Heart left ventricle (tissue), 13 donors: ENCODE measurements around the gene S100G.

Experiments used
- POLR2A ChIP-seq, 2 donors: fragments of 450-650 bp; IDR thresholded peaks; one replicate each; pipeline ENCODE4 v1.6.1; 2017; ENCODE audit warnings: antibody characterized with exemption in 2 of 2, mild to moderate bottlenecking in 2 of 2, moderate library complexity in 2 of 2
- TF ChIP-seq, protein P1 (sequence below), 12 donors: fragments of 200-600 bp; sonication (generic) in 4 of 12; IDR thresholded peaks; one replicate each; pipeline versions ENCODE4 v1.5.0 to v1.8.0; 2018 to 2022; ENCODE audit warnings: antibody characterized with exemption in 12 of 12, mild to moderate bottlenecking in 5 of 12
- donor health status: ischemic (EF 13 %, LVEDD 7.1; RV severe dilation, severe dysfunction).
- donor health status: DM: no; HTN: yes; CAD: no.
- donor health status: DM: no; HTN: no; CAD: no.
- donor health status: ischemic (EF 25% LVEDD 6.9; RV normal size, moderate dysfunction).
- donor health status: ischemic (EF 25% LVEDD 5.7; RV mildly dilated, moderate dysfunction).
- donor health status: ischemic (EF 35%, LVEDD 5.7; RV mildly dilated, moderate dysfunction).
- donor health status: nonischemic (EF 11% LVEDD 7.7; RV severe dilation, severe dysfunction).
- donor health status: DM: yes; HTN: yes; CAD: no.
- donor health status: PGD.
- donor health status: ischemic (EF 29% LVEDD 5.4; RV normal size, mild dysfunction).
- donor health status: nonischemic (EF 23%, LVEDD 6.1; RV moderate dilation, normal function).

DNA sequence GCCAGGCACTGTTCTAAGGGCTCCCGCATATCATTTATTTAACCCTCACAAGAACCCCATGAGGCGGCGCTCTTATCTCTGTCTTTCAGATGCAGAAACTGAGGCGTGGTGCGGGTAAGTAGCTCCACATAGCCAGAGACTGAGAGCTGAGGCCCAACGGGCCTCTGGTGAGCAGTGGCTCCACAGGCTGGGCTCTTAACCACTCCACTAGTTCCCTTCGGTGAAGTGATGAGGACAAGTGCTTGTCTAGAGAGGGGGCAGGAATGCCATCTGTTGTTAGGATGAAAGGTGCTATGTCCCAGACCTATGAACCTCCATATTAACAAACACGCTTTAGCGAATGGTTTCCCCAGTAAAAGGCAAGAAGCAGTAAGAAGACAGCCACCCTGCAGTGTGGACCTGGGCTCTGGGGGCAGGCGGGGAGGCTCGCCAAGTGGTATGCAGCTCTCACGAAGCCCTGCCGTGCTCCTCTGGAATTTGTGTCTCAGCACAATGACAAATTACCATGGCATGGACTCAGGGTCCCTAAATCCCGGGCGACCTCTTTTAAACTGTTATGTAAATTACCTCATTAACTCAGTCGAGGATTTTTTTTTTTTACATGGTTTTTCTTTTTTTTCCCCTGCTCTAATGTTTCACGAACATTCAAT, 20.9 kb upstream of the S100G start:
- TF ChIP-seq, protein P1, sequence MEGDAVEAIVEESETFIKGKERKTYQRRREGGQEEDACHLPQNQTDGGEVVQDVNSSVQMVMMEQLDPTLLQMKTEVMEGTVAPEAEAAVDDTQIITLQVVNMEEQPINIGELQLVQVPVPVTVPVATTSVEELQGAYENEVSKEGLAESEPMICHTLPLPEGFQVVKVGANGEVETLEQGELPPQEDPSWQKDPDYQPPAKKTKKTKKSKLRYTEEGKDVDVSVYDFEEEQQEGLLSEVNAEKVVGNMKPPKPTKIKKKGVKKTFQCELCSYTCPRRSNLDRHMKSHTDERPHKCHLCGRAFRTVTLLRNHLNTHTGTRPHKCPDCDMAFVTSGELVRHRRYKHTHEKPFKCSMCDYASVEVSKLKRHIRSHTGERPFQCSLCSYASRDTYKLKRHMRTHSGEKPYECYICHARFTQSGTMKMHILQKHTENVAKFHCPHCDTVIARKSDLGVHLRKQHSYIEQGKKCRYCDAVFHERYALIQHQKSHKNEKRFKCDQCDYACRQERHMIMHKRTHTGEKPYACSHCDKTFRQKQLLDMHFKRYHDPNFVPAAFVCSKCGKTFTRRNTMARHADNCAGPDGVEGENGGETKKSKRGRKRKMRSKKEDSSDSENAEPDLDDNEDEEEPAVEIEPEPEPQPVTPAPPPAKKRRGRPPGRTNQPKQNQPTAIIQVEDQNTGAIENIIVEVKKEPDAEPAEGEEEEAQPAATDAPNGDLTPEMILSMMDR (IDR thresholded peaks at IDR 0.05), result no peak
- no peak for TF ChIP-seq POLR2A (IDR thresholded peaks at IDR 0.05)
